Ectodermal cell (in vitro differentiated cells): ENCODE measurements around the gene RHBDF1.

Experiments
- H3K27ac ChIP-seq: 2 replicates; pipeline ENCODE4 v1.7.0; 2013; ENCODE audit warnings: mild to moderate bottlenecking, low read depth, low read length; ENCODE audit not compliant: insufficient read depth, poor library complexity, severe bottlenecking
- H3K27me3 ChIP-seq: 2 replicates; pipeline ENCODE4 v1.7.0; 2013; ENCODE audit warnings: mild to moderate bottlenecking, low read length; ENCODE audit not compliant: insufficient read depth, control insufficient read depth, poor library complexity, severe bottlenecking
- H3K36me3 ChIP-seq: one replicate; pipeline ENCODE4 v1.7.0; 2013; ENCODE audit warnings: low read length; ENCODE audit not compliant: control insufficient read depth, insufficient read depth
- H3K4me1 ChIP-seq: one replicate; pipeline ENCODE4 v1.7.0; 2013; ENCODE audit warnings: low read length; ENCODE audit not compliant: control insufficient read depth, insufficient read depth
- H3K4me3 ChIP-seq: 2 replicates; pipeline ENCODE4 v1.7.0; 2013; ENCODE audit warnings: low read depth, low read length, control low read depth; ENCODE audit not compliant: insufficient read depth
- H3K9me3 ChIP-seq: 2 replicates; pipeline ENCODE4 v1.7.0; 2013; ENCODE audit warnings: mild to moderate bottlenecking, low read length, moderate library complexity; ENCODE audit not compliant: control insufficient read depth
- WGBS, 2 experiments: methylation state at CpG; one replicate each; pipeline ENCODE4 v1.1.7; 2013; ENCODE audit warnings: missing lambda C conversion rate in 2 of 2; 5-methylcytosine and 5-hydroxymethylcytosine counted together

RHBDF1 gene

DNA sequence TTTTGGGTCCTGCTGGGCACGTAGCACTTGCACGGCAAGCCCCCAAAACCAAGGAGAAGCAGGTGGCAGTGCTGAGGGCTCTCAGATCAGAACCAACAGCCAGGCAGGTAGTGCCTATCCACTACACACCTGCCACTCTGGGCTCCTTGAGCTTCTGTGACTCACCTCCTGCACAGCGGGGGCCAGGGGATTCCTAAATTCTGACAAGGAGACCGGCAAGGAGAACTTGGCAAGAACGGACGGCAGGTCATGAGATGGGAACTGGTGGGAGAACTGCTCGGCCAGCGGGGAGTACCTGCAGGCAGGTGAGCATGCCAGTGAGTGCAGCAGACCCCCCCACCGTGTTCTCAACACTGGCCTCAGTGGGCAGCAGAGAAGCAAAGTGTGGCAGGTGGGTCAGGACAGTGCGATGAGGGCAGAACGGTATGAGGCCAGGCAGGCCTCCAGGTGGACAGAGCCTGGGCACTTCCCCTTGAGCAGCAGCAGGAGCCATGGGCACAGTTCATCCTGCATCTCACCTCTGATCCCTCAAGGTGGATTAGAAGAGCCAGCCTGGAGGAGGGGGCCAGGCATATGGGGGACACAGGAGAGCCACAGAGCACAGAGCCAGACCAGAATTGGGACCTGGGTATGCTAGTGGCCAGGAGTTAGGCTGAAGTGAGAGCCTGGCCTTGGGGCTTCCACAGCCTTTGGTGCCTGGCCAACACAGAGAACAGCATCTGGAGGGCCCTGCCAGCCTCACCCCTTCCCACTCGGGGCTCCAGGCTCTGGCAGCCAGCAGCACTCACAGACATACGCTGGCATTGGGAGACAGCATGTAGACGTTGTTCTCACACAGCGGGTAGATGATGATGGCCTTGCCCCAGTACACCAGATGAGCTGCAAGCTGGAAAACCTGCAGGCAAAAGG lies 20.3 kb upstream of the RHBDF1 start:
- Histone ChIP-seq H3K27me3 (no peaks in the 10 kb centered on the region), H3K4me1 (no peaks in the 10 kb centered on the region), H3K27ac (no peak overlapping the region), H3K36me3 (peaks cover 4% of the 10 kb centered on the region), H3K9me3 (no peaks in the 10 kb centered on the region), H3K4me3 (no peak overlapping the region)
- WGBS, 2 experiments, result 93 to 94% methylated on average over 15 of the region's 15 CpGs

- 90 to 91% methylated on average over 9 of the region's 9 CpGs for WGBS, 2 experiments
- no peak overlapping the region for H3K4me3 ChIP-seq
Observed at GRCh38 chr16:91484-91883, 19.1 kb upstream of the RHBDF1 start.

GRCh38 chr16:89391-90302 lies 17.2 kb upstream of the RHBDF1 start:
- Histone ChIP-seq H3K4me3 (no peak overlapping the region), H3K4me1 (no peaks in the 10 kb centered on the region), H3K9me3 (no peaks in the 10 kb centered on the region), H3K27ac (no peak overlapping the region), H3K27me3 (no peaks in the 10 kb centered on the region), H3K36me3 (peaks cover 11% of the 10 kb centered on the region)
- WGBS, 2 experiments, result 94 to 98% methylated on average over 30 of the region's 30 CpGs

More at GRCh38 chr16:91484-91883, 19.1 kb upstream of the RHBDF1 start:
- H3K36me3 ChIP-seq, result peaks cover 6% of the 10 kb centered on the region
- H3K4me1 ChIP-seq, result no peaks in the 10 kb centered on the region
- no peaks in the 10 kb centered on the region for H3K27me3 ChIP-seq
- no peak overlapping the region for H3K27ac ChIP-seq
- H3K9me3 ChIP-seq, result no peaks in the 10 kb centered on the region

DNA sequence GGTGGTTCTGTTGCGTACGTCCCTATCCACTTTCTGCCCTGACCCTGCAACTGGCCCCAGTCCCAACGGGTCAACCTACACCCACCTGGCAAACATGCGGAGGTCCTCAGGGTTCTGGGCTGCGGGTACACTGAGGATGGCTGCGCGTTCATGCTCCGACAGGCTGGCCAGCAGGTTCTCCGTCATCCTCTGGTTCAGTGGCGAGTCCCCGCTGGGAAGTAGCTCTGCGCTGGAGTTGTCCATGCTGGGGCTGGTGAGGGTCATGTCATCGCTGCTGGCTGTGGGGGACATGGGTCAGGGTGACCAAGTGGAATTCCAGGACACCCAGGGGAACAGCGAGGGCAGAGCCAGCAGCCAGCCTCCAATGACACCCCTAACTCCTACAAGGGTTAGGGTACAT lies 16.2 kb upstream of the RHBDF1 start:
- H3K27me3 ChIP-seq, result no peaks in the 10 kb centered on the region
- WGBS, 2 experiments, result 96% methylated on average over 14 of the region's 14 CpGs
- no peaks in the 10 kb centered on the region for H3K9me3 ChIP-seq
- H3K4me1 ChIP-seq, result no peaks in the 10 kb centered on the region
- no peak overlapping the region for H3K4me3 ChIP-seq
- H3K36me3 ChIP-seq, result peaks cover 11% of the 10 kb centered on the region
- no peak overlapping the region for H3K27ac ChIP-seq

GRCh38 chr16:86483-86952 lies 14.1 kb upstream of the RHBDF1 start:
- Histone ChIP-seq H3K27me3 (no peaks in the 10 kb centered on the region), H3K4me1 (no peaks in the 10 kb centered on the region), H3K4me3 (no peak overlapping the region), H3K36me3 (peaks cover 11% of the 10 kb centered on the region), H3K27ac (no peak overlapping the region), H3K9me3 (no peaks in the 10 kb centered on the region)
- 95 to 96% methylated on average over 23 of the region's 23 CpGs for WGBS, 2 experiments

- Histone ChIP-seq H3K36me3 (peaks cover 11% of the 10 kb centered on the region), H3K27me3 (no peaks in the 10 kb centered on the region), H3K4me1 (no peaks in the 10 kb centered on the region), H3K27ac (no peak overlapping the region), H3K9me3 (no peaks in the 10 kb centered on the region), H3K4me3 (no peak overlapping the region)
- WGBS, 2 experiments, result 91% methylated on average over 9 of the region's 9 CpGs
Observed at GRCh38 chr16:85865-86264, 13.4 kb upstream of the RHBDF1 start.

GRCh38 chr16:85407-85782 lies 13.0 kb upstream of the RHBDF1 start:
- Histone ChIP-seq H3K9me3 (no peaks in the 10 kb centered on the region), H3K27ac (peak overlapping the region; percentile 8), H3K27me3 (no peaks in the 10 kb centered on the region), H3K4me1 (no peaks in the 10 kb centered on the region), H3K4me3 (no peak overlapping the region), H3K36me3 (peaks cover 11% of the 10 kb centered on the region)
- 95 to 97% methylated on average over 18 of the region's 18 CpGs for WGBS, 2 experiments

- no peak overlapping the region for H3K4me3 ChIP-seq
- H3K27me3 ChIP-seq, result no peaks in the 10 kb centered on the region
- H3K36me3 ChIP-seq, result peaks cover 15% of the 10 kb centered on the region
- peak overlapping the region; percentile 8 for H3K27ac ChIP-seq
- no peaks in the 10 kb centered on the region for H3K4me1 ChIP-seq
- no peaks in the 10 kb centered on the region for H3K9me3 ChIP-seq
- 93 to 95% methylated on average over 7 of the region's 7 CpGs for WGBS, 2 experiments
Observed at GRCh38 chr16:84718-85406, 12.4 kb upstream of the RHBDF1 start.

DNA sequence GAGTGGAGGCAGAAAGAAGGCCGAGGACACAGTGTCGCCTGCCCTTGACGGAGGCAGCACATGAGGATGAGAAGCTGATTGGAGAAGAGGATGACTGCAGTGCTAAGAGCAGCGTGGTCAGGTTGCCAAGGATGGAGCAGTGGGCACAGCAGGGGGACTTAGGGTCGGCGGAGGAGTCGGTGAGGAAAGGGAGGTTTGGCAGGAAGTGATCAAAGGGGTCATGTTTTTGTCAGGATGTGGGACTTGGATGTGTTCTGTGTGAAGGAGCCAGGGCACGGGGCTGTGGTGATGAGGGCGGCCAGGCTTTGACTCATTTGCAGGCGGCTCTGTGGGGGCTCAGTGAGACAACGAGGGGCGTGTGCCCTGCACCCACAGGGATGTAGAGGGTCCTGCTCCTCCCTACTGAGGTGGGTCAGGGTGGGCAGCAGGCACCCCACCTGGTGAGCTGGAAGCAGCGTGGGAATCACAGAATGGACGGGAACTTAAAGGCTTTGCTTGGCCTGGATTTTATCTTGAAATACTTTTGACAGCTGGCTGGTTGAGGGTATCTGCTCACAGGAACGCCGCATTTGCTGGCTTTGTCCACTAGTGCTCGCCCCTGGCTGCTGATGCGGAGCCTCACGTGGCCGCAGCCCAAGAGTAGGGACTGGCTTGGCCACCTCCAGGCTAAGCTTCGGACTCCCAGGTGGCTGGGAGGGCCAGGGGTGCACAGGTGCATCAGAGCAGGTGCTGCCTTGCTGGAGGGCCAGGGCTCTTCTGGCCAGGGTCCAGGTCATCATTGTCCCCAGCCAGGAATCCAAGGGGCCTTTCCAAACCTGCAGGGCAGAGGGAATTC lies 11.6 kb upstream of the RHBDF1 start:
- no peak overlapping the region for H3K4me3 ChIP-seq
- H3K27me3 ChIP-seq, result no peaks in the 10 kb centered on the region
- WGBS, 2 experiments, result 85 to 86% methylated on average over 21 of the region's 21 CpGs
- H3K27ac ChIP-seq, result no peak overlapping the region
- H3K4me1 ChIP-seq, result no peaks in the 10 kb centered on the region
- no peaks in the 10 kb centered on the region for H3K9me3 ChIP-seq
- H3K36me3 ChIP-seq, result peaks cover 15% of the 10 kb centered on the region
